HEK293 (cell line): Measurements from ENCODE around the gene LSG1.
A peak's percentile ranks its signal among the peaks of the same experiment; 100 is the strongest.

Experiments
- CTCF ChIA-PET: fragments of 350-600 bp; formaldehyde crosslinking; extraction: SDS; loops from one replicate; lab custom pipeline; 2021; ENCODE audit warnings: antibody characterized with exemption; lab: Yijun Ruan, JAX
- POLR2A ChIA-PET: fragments of 300-600 bp; formaldehyde crosslinking; extraction: SDS; loops from one replicate; lab custom pipeline; 2020; ENCODE audit warnings: antibody characterized with exemption, inconsistent platforms; lab: Yijun Ruan, JAX
- H3K27ac ChIP-seq: fragments of 200-500 bp; sonication (Bioruptor generic); 2 replicates; pipeline ENCODE4 v1.5.1; 2014; ENCODE audit warnings: low read depth, low read length, control low read depth, inconsistent platforms; ENCODE audit errors: extremely low read depth
- H3K36me3 ChIP-seq, 2 experiments: fragments of 200-500 bp in 1 of 2; sonication (Bioruptor generic) in 1 of 2; 1 replicate in 1 of 2; 2 replicates in 1 of 2; pipeline ENCODE4 v1.5.1; 2014 to 2017; ENCODE audit warnings: inconsistent platforms in 2 of 2, low read length in 2 of 2; ENCODE audit not compliant: control insufficient read depth in 2 of 2, insufficient read depth in 1 of 2
- H3K4me1 ChIP-seq: fragments of 200-500 bp; sonication (Bioruptor generic); 2 replicates; pipeline ENCODE4 v1.5.1; 2014; ENCODE audit warnings: mild to moderate bottlenecking, low read length, inconsistent platforms; ENCODE audit not compliant: control insufficient read depth, insufficient read depth
- H3K4me3 ChIP-seq: 2 replicates; pipeline ENCODE4 v1.5.1; 2011; ENCODE audit warnings: low read depth, mild to moderate bottlenecking, control low read depth, low read length, moderate library complexity
- H3K9me3 ChIP-seq: fragments of 200-500 bp; sonication (Bioruptor generic); 2 replicates; pipeline ENCODE4 v1.5.1; 2014; ENCODE audit warnings: low read depth, low read length, inconsistent platforms; ENCODE audit not compliant: control insufficient read depth, insufficient read depth
- EGR2 ChIP-seq: fragments of 450-650 bp; formaldehyde crosslinking; IDR thresholded peaks from 2 replicates; pipeline ENCODE4 v1.5.1; 2016; ENCODE audit warnings: low read depth, missing biosample characterization, missing genetic modification characterization
- GLIS1 ChIP-seq: fragments of 450-650 bp; formaldehyde crosslinking; IDR thresholded peaks from 2 replicates; pipeline ENCODE4 v1.5.1; 2016; ENCODE audit warnings: missing biosample characterization, missing genetic modification characterization
- GLIS2 ChIP-seq: fragments of 450-650 bp; formaldehyde crosslinking; IDR thresholded peaks from 2 replicates; pipeline ENCODE4 v1.5.1; 2016; ENCODE audit warnings: missing biosample characterization, missing genetic modification characterization
- KLF8 ChIP-seq: fragments of 450-650 bp; formaldehyde crosslinking; IDR thresholded peaks from 2 replicates; pipeline ENCODE4 v1.5.1; 2016; ENCODE audit warnings: missing biosample characterization, missing genetic modification characterization
- KLF9 ChIP-seq: fragments of 450-650 bp; formaldehyde crosslinking; IDR thresholded peaks from 2 replicates; pipeline ENCODE4 v1.5.1; 2016; ENCODE audit warnings: missing biosample characterization, missing genetic modification characterization, low read depth
- OSR2 ChIP-seq: fragments of 450-650 bp; formaldehyde crosslinking; IDR thresholded peaks from 2 replicates; pipeline ENCODE4 v1.5.1; 2016; ENCODE audit warnings: missing biosample characterization, missing genetic modification characterization
- OVOL3 ChIP-seq: fragments of 450-650 bp; formaldehyde crosslinking; IDR thresholded peaks from 2 replicates; pipeline ENCODE4 v1.5.1; 2016; ENCODE audit warnings: missing biosample characterization, missing genetic modification characterization
- SCRT1 ChIP-seq: fragments of 450-650 bp; formaldehyde crosslinking; IDR thresholded peaks from 2 replicates; pipeline ENCODE4 v1.5.1; 2016; ENCODE audit warnings: missing biosample characterization, missing genetic modification characterization, borderline replicate concordance
- SCRT2 ChIP-seq: fragments of 450-650 bp; formaldehyde crosslinking; IDR thresholded peaks from 2 replicates; pipeline ENCODE4 v1.5.1; 2016; ENCODE audit warnings: missing biosample characterization, missing genetic modification characterization
- SP3 ChIP-seq: fragments of 450-650 bp; formaldehyde crosslinking; IDR thresholded peaks from 2 replicates; pipeline ENCODE4 v1.5.1; 2016; ENCODE audit warnings: missing biosample characterization, missing genetic modification characterization
- TRIM28 ChIP-seq: IDR thresholded peaks from 2 replicates; pipeline ENCODE4 v1.6.1; 2011; ENCODE audit warnings: low read length, control low read depth, borderline replicate concordance
- ZBTB48 ChIP-seq: fragments of 450-650 bp; formaldehyde crosslinking; IDR thresholded peaks from 2 replicates; pipeline ENCODE4 v1.5.1; 2016; ENCODE audit warnings: missing biosample characterization, missing genetic modification characterization
- ZBTB8A ChIP-seq: fragments of 450-650 bp; formaldehyde crosslinking; IDR thresholded peaks from 2 replicates; pipeline ENCODE4 v1.5.1; 2016; ENCODE audit warnings: missing biosample characterization, missing genetic modification characterization
- ZFHX2 ChIP-seq: fragments of 450-650 bp; formaldehyde crosslinking; conservative IDR thresholded peaks from 2 replicates; pipeline ENCODE4 v1.5.1; 2016; ENCODE audit warnings: missing biosample characterization, missing genetic modification characterization
- ZIC2 ChIP-seq: fragments of 450-650 bp; formaldehyde crosslinking; IDR thresholded peaks from 2 replicates; pipeline ENCODE4 v1.5.1; 2016; ENCODE audit warnings: missing biosample characterization, missing genetic modification characterization
- ZNF184 ChIP-seq: fragments of 450-650 bp; IDR thresholded peaks from 2 replicates; pipeline ENCODE4 v1.5.1; 2018; ENCODE audit warnings: missing biosample characterization, mild to moderate bottlenecking, missing genetic modification characterization
- ZNF202 ChIP-seq: fragments of 450-650 bp; formaldehyde crosslinking; IDR thresholded peaks from 2 replicates; pipeline ENCODE4 v1.5.1; 2016; ENCODE audit warnings: missing biosample characterization, missing genetic modification characterization, borderline replicate concordance
- ZNF24 ChIP-seq: fragments of 450-650 bp; formaldehyde crosslinking; IDR thresholded peaks from 2 replicates; pipeline ENCODE4 v1.5.1; 2016; ENCODE audit warnings: missing biosample characterization, missing genetic modification characterization
- ZNF292 ChIP-seq: fragments of 450-650 bp; formaldehyde crosslinking; IDR thresholded peaks from 2 replicates; pipeline ENCODE4 v1.5.1; 2016; ENCODE audit warnings: low read depth, missing biosample characterization, missing genetic modification characterization, borderline replicate concordance
- ZNF335 ChIP-seq: fragments of 450-650 bp; formaldehyde crosslinking; conservative IDR thresholded peaks from 2 replicates; pipeline ENCODE4 v1.5.1; 2016; ENCODE audit warnings: missing biosample characterization, missing genetic modification characterization
- ZNF510 ChIP-seq: fragments of 450-650 bp; formaldehyde crosslinking; IDR thresholded peaks from 2 replicates; pipeline ENCODE4 v1.5.1; 2018; ENCODE audit warnings: mild to moderate bottlenecking, missing genetic modification characterization, missing biosample characterization; ENCODE audit not compliant: insufficient replicate concordance
- ZNF629 ChIP-seq: fragments of 450-650 bp; formaldehyde crosslinking; IDR thresholded peaks from 2 replicates; pipeline ENCODE4 v1.5.1; 2017; ENCODE audit warnings: missing biosample characterization, missing genetic modification characterization
- ZNF660 ChIP-seq: fragments of 450-650 bp; IDR thresholded peaks from 2 replicates; pipeline ENCODE4 v1.5.1; 2018; ENCODE audit warnings: missing biosample characterization, mild to moderate bottlenecking, missing genetic modification characterization
- ZNF792 ChIP-seq: fragments of 450-650 bp; formaldehyde crosslinking; IDR thresholded peaks from 2 replicates; pipeline ENCODE4 v1.5.1; 2016; ENCODE audit warnings: missing biosample characterization, missing genetic modification characterization
- TF ChIP-seq, protein P1 (sequence below): fragments of 450-650 bp; formaldehyde crosslinking; IDR thresholded peaks from 2 replicates; pipeline ENCODE4 v1.5.1; 2016; ENCODE audit warnings: missing biosample characterization, missing genetic modification characterization
- TF ChIP-seq, protein P2 (sequence below): fragments of 450-650 bp; formaldehyde crosslinking; IDR thresholded peaks from 2 replicates; pipeline ENCODE4 v1.5.1; 2016; ENCODE audit warnings: missing biosample characterization, missing genetic modification characterization
- TF ChIP-seq, protein P3 (sequence below): fragments of 450-650 bp; formaldehyde crosslinking; IDR thresholded peaks from 2 replicates; pipeline ENCODE4 v1.5.0; 2017; ENCODE audit warnings: missing biosample characterization, missing genetic modification characterization, borderline replicate concordance
- TF ChIP-seq, protein P4 (sequence below): fragments of 450-650 bp; formaldehyde crosslinking; IDR thresholded peaks from 2 replicates; pipeline ENCODE4 v1.5.1; 2016; ENCODE audit warnings: missing biosample characterization, missing genetic modification characterization

LSG1 gene

DNA sequence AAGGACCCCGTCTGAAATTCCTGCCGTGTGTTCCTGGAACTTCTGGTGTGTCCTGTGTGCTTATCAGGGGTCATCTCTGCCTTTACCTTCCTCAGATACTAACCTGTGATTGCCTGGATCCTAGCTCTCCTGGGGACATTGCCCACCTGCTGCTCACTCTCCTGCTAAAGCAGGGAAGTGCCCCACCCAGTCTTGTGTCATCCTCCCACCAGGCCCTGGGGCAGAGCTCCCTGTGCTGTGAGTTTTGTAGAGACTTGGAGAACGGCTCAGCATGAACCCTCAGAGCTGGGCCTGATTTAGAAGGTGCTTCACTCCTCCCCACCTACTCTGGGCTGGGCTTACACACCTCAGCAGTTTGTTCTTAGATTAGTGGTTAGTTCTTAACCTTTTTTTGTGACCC is 34.9 kb downstream of the LSG1 start:
- Histone ChIP-seq H3K4me1 (no peaks in the 10 kb centered on the region), H3K36me3 (peaks cover 0 to 19% of the 10 kb centered on the region in 2 experiments; a peak in 1 of 3 replicates), H3K9me3 (no peaks in the 10 kb centered on the region), H3K4me3 (no peak overlapping the region), H3K27ac (no peak overlapping the region)
- ChIA-PET CTCF (interaction anchor here (0.9 kb wide), 1 partner anchor 33 kb away, joined by 3 read pairs; no protein-coding TSS in a partner anchor), POLR2A (no interaction called here)
- TF ChIP-seq ZNF335 (tag by site-specific recombination) (0 out of 2 replicates have a peak, but pooled peaks have one; percentile 29), SCRT2 (tag by site-specific recombination) (peak; percentile 82), ZFHX2 (0 out of 2 replicates have a peak, but pooled peaks have one; percentile 24), SCRT1 (tag by site-specific recombination) (0 out of 2 replicates have a peak, but pooled peaks have one; percentile 9), GLIS1 (tag by site-specific recombination) (peak; percentile 41), ZNF292 (tag by site-specific recombination) (no peak), EGR2 (tag by site-specific recombination) (0 out of 2 replicates have a peak, but pooled peaks have one; percentile 6), ZIC2 (tag by site-specific recombination) (peak; percentile 75), ZNF510 (tag by site-specific recombination) (no peak), ZBTB48 (tag by site-specific recombination) (no peak), OSR2 (no peak)
- TF ChIP-seq, protein P1, sequence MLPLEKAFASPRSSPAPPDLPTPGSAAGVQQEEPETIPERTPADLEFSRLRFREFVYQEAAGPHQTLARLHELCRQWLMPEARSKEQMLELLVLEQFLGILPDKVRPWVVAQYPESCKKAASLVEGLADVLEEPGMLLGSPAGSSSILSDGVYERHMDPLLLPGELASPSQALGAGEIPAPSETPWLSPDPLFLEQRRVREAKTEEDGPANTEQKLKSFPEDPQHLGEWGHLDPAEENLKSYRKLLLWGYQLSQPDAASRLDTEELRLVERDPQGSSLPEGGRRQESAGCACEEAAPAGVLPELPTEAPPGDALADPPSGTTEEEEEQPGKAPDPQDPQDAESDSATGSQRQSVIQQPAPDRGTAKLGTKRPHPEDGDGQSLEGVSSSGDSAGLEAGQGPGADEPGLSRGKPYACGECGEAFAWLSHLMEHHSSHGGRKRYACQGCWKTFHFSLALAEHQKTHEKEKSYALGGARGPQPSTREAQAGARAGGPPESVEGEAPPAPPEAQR (tag by site-specific recombination): no peak
- TF ChIP-seq, protein P2, sequence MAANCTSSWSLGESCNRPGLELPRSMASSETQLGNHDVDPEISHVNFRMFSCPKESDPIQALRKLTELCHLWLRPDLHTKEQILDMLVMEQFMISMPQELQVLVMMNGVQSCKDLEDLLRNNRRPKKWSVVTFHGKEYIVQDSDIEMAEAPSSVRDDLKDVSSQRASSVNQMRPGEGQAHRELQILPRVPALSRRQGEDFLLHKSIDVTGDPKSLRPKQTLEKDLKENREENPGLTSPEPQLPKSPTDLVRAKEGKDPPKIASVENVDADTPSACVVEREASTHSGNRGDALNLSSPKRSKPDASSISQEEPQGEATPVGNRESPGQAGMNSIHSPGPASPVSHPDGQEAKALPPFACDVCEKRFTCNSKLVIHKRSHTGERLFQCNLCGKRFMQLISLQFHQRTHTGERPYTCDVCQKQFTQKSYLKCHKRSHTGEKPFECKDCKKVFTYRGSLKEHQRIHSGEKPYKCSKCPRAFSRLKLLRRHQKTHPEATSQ (tag by site-specific recombination): no peak

DNA sequence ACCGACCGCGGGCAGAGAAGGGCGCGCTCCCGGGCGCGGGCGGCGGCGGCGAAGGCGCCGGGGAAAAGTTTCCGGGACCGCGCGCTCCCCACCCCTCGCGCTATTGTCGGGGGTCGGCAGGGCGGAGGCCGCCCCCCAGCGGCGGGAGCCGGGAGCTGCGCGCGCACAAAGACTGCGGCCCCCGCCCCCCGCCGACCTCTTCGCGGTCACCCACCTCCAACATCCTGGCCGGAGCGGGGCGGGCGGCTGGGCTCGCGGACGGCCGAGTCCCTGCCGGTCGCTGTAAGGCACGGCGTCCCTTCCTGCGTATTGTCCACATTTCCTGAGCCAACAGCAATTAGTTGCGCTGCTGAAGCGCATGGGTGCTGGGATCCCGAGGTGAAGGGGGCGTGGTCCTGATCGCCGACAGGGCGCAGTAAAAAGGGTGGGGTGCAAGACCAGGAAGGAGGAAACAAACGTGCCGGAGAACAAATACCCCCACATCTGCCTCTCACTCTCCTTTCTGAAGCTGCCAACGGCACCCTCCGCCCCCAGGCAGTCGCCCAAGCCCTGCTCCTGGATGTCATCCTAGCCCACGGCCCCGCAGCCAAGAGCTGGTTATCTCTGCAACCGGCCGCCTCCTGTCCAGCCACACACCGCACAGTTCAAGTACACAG is 38.5 kb downstream of the LSG1 start, which contains the start of gene TMEM44:
TMEM44 (minus strand) TSS at position 71 of the 656 bp plus-strand sequence. CDS start 204 bp downstream, outside the sequence.
- Histone ChIP-seq H3K36me3 (peaks cover 0 to 14% of the 10 kb centered on the region in 2 experiments; a peak in 1 of 3 replicates), H3K9me3 (no peaks in the 10 kb centered on the region), H3K4me3 (peak within 1 kb of the TSS; percentile 73), H3K27ac (peak within 1 kb of the TSS; percentile 60; the same call in 1 of the 2 replicates), H3K4me1 (no peaks in the 10 kb centered on the region)
- CTCF ChIA-PET: interaction anchor here (0.6 to 1.4 kb wide), 8 partner anchors 8 to 1765 kb away, joined by 3 to 4 read pairs (median 3); no protein-coding TSS in a partner anchor
- POLR2A ChIA-PET: interaction anchor here (0.5 to 1.9 kb wide), 2 partner anchors 40 to 106 kb away, joined by 3 to 4 read pairs; no protein-coding TSS in a partner anchor
- TF ChIP-seq ZNF660 (tag by site-specific recombination): 0 out of 2 replicates have a peak, but pooled peaks have one; percentile 49
- peak; percentile 81; the same call in 1 of the 2 replicates for TF ChIP-seq KLF8 (tag by site-specific recombination)
- peak; percentile 72 for TF ChIP-seq GLIS2
- TF ChIP-seq ZNF202 (tag by site-specific recombination): no peak
- TF ChIP-seq SP3 (tag by site-specific recombination): peak; percentile 49
- TF ChIP-seq ZNF24 (tag by site-specific recombination): no peak
- no peak for TF ChIP-seq TRIM28
- peak; percentile 76 for TF ChIP-seq ZFHX2
- TF ChIP-seq, protein P3, sequence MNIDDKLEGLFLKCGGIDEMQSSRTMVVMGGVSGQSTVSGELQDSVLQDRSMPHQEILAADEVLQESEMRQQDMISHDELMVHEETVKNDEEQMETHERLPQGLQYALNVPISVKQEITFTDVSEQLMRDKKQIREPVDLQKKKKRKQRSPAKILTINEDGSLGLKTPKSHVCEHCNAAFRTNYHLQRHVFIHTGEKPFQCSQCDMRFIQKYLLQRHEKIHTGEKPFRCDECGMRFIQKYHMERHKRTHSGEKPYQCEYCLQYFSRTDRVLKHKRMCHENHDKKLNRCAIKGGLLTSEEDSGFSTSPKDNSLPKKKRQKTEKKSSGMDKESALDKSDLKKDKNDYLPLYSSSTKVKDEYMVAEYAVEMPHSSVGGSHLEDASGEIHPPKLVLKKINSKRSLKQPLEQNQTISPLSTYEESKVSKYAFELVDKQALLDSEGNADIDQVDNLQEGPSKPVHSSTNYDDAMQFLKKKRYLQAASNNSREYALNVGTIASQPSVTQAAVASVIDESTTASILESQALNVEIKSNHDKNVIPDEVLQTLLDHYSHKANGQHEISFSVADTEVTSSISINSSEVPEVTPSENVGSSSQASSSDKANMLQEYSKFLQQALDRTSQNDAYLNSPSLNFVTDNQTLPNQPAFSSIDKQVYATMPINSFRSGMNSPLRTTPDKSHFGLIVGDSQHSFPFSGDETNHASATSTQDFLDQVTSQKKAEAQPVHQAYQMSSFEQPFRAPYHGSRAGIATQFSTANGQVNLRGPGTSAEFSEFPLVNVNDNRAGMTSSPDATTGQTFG (tag by site-specific recombination): no peak
- TF ChIP-seq ZNF792 (tag by site-specific recombination): no peak
- TF ChIP-seq, protein P4, sequence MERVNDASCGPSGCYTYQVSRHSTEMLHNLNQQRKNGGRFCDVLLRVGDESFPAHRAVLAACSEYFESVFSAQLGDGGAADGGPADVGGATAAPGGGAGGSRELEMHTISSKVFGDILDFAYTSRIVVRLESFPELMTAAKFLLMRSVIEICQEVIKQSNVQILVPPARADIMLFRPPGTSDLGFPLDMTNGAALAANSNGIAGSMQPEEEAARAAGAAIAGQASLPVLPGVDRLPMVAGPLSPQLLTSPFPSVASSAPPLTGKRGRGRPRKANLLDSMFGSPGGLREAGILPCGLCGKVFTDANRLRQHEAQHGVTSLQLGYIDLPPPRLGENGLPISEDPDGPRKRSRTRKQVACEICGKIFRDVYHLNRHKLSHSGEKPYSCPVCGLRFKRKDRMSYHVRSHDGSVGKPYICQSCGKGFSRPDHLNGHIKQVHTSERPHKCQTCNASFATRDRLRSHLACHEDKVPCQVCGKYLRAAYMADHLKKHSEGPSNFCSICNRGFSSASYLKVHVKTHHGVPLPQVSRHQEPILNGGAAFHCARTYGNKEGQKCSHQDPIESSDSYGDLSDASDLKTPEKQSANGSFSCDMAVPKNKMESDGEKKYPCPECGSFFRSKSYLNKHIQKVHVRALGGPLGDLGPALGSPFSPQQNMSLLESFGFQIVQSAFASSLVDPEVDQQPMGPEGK (tag by site-specific recombination): peak; percentile 76
- TF ChIP-seq ZNF184 (tag by site-specific recombination): peak; percentile 13; the same call in 1 of the 2 replicates
- TF ChIP-seq ZBTB8A (tag by site-specific recombination): peak; percentile 21
- TF ChIP-seq ZNF292 (tag by site-specific recombination): no peak
- TF ChIP-seq ZNF629 (tag by site-specific recombination): 0 out of 2 replicates have a peak, but pooled peaks have one; percentile 21
- TF ChIP-seq KLF9: peak; percentile 98
- no peak for TF ChIP-seq OVOL3 (tag by site-specific recombination)
